Stimulated activated CD8-positive, alpha-beta memory T cell treated with anti-CD3 and anti-CD28 coated beads, Interleukin-15, amount 100 ng/mL, for 48 hours (primary cell): ENCODE measurements around the gene TXNRD1.
"Not testable (repeated sequence)": the region's sequence is repeated elsewhere in the genome, so short reads cannot be mapped to it uniquely, and the experiment has no call there.

Source experiments
- DNase-seq, 2 donors: peaks; one replicate each; pipeline ENCODE4 v3.0.0-alpha.2; 2020; ENCODE audit warnings: low read depth in 2 of 2

The TXNRD1 gene

GRCh38 chr12:104323899-104324298 is 108.3 kb downstream of the TXNRD1 start:
- no peak for DNase-seq

DNA sequence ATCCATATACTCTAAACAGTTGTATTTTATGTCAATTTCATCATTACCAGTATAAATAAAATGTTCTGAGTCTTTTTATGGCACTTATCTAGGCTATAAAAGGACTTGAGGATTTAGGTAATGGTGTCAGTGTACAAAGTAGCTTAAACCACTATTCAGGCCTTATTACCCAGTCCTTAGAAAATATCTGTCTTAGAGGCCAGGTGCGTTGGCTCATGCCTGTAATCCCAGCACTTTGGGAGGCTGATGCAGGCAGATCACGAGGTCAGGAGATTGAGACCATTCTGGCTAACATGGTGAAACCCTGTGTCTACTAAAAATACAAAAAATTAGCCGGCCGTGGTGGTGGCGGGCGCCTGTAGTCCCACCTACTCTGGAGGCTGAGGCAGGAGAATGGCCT is 112.7 kb downstream of the TXNRD1 start:
- DNase-seq = not testable (repeated sequence)

DNA sequence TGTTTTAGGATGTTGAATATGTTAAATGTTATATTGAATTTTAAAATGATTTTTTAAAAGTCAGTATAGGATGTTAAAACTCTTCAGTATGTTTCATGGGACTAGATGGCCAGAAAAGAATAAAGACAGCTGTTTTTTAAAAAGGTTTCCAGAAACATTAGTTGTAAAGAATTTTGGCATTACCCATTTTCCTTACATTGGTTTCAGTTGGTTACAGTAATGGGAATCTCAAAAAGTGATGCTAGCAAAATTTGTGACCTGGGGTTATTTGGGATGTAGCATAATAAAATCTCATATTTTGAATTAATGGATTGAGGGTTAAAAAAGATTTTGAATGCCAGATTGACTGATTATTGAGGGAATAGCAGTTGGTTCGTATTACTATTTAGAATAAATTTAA is 113.2 kb downstream of the TXNRD1 start:
- no peak for DNase-seq

GRCh38 chr12:104329707-104330532 is 114.3 kb downstream of the TXNRD1 start:
- no peak for DNase-seq

DNA sequence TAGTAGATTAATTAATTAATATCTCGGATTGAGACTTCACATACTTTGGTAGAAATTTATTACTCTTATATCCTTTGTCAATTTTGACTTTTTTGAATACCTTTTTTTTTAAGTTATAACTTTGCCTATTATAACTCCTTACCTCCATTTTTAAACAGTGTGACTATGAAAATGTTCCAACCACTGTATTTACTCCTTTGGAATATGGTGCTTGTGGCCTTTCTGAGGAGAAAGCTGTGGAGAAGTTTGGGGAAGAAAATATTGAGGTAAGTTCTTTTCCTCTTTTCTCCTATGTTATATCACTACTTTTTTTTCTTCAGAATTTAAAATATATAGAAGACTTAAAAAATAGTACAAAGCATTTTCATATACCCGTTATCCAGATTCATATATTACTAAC is 115.8 kb downstream of the TXNRD1 start:
- no peak for DNase-seq

DNA sequence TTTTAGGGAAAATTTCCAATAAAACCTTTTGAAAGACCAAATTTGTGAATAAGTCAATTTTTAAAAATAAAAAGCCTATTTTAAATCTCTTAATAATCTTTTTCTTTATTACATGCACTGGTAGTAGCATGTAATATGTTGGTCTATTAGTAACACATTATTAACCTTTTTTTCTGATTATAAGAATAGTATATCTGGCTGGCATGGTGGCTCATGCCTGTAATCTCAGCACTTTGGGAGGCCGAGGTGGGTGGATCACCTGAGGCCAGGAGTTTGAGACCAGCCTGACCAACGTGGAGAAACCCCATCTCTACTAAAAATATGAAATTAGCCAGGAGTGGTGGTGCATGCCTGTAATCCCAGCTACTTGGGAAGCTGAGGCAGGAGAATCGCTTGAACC is 116.7 kb downstream of the TXNRD1 start:
- not testable (repeated sequence) for DNase-seq

DNA sequence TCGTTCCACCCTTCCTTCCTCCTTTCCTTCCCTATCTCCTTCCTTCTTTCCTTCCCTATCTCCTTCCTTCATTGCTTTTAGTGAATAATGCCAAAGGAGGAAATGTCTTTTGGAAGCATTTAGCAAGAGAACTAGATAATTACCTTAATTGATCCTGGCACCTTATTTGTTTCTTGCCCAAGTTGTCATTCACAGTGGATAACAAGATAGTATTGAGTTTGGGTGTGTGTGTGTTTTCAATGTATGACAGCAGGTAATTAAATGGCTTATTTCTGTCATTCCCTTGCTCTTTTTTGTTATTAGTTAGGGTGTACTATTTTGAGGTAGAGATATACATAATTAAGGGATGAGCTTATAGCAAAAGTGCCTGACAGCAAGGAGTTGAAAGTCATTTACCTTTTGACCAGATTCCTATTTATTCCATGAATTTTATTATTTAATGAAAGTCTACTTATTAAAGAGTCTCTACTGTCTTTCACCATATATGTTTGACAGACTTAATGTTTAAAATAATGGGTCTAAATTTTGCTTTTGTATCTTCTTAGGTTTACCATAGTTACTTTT is 118.2 kb downstream of the TXNRD1 start:
- no peak for DNase-seq

DNA sequence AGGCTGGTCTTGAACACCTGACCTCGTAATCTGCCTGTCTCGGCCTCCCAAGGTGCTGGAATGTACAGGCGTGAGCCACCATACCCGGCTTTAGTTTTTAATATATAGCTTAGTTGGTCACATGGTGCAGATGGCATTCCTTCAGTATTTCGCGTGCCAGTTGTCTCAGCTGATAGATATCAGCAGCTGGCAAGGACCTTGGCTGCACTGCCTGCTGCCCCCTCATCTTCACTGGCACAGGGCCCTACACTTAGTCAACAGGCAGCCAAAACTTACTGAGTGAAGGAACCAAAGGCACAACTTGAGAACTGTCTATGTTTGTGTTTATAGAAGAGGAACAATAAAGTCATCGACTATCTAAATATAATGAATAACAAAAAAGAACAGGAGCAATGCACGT is 119.0 kb downstream of the TXNRD1 start:
- DNase-seq = no peak

DNA sequence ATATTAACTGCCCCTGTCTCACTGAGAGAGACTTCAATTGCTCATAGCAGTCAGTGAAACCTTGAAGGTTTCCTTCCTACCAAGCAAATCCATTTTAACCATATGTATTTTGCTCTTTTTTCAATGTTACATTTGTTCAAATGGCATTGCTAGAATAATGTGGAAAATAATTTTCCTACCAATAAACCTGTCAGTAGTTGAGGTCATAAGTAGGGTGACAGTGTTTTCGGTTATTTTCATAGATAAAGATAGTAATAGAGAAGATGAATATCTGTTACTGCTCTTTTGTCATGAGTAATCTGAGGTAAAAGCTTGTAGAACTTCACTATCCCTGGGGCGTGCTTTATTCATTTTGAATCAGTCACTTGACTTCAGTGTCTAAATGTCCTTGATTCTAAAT is 120.5 kb downstream of the TXNRD1 start:
- DNase-seq = no peak

GRCh38 chr12:104337030-104337558 is 121.5 kb downstream of the TXNRD1 start:
- no peak for DNase-seq

GRCh38 chr12:104339663-104340062 is 124.1 kb downstream of the TXNRD1 start:
- DNase-seq = no peak

DNA sequence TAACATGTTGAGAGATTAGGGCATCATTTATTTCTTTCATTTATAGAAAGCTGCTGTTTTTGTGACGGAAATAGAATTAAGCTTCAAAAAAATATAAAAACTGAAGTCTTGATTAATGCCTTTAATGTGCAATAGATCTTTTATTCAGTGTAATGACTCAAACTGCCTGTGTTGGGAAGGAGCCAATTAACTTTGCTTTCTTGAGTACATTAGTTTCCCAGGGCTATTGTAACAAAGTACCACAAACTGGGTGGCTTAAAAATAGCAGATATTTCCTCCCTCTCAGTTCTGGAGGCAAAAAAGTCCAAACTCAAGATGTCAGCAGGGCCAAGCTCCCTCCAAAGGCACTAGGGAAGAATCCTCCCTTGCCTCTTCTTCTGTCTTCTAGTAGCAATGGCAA is 124.6 kb downstream of the TXNRD1 start:
- DNase-seq = no peak

DNA sequence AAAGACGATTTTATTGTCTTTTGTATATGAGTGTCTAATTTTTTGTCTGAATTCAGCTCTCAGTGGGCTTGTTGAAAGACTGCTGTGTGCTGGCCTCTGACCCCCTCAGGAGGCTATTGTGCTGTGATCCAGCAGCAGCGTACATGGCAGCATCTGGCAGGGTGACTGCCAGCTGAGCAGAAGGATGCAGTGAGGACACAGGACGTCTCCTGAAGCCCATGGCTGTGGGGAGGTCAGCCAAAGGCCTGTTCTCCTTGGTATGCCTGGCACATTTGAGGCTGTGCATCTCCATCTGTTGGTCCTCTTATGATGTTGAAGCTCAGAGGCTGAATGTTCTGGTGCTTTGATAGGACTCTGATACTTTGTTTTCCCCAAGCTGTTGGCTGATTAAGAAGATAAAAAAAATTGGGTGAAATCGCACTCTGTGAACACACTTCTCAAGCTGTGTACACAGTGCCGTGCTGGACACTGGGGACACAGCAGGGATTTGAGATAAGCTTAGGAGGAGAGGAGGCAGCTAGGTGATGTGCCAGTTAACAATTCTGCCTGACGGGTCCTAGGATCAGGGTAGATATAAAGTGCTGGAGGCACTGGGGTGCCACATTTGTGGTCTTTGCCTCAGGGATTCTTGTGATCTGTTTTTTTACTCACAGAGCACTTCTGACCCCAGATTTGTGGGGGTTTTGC is 125.5 kb downstream of the TXNRD1 start:
- no peak for DNase-seq

- no peak for DNase-seq
Observed at GRCh38 chr12:104342147-104342546, 126.6 kb downstream of the TXNRD1 start.

- DNase-seq = no peak
Observed at GRCh38 chr12:104342635-104343249, 127.2 kb downstream of the TXNRD1 start.

DNA sequence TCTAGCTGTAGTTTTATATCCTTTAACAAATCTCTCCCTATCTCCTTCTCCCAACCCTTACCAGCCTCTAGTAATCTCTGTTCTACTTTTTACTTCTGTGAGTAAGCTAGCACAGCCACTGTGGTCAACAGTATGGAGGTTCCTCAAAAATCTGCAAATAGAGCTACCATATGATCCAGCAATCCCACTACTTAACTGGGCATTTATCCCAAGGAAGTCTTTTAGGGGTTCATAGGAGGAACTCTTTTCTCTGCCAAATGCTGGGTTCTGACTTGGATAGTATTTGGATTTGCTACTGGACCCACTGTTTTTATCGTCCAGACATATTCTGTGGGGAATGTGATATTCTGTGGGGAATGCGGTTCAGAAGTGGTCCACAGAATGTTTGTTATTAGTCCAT is 129.1 kb downstream of the TXNRD1 start:
- DNase-seq = no peak

- no peak for DNase-seq
Observed at GRCh38 chr12:104345234-104346066, 129.9 kb downstream of the TXNRD1 start.

DNA sequence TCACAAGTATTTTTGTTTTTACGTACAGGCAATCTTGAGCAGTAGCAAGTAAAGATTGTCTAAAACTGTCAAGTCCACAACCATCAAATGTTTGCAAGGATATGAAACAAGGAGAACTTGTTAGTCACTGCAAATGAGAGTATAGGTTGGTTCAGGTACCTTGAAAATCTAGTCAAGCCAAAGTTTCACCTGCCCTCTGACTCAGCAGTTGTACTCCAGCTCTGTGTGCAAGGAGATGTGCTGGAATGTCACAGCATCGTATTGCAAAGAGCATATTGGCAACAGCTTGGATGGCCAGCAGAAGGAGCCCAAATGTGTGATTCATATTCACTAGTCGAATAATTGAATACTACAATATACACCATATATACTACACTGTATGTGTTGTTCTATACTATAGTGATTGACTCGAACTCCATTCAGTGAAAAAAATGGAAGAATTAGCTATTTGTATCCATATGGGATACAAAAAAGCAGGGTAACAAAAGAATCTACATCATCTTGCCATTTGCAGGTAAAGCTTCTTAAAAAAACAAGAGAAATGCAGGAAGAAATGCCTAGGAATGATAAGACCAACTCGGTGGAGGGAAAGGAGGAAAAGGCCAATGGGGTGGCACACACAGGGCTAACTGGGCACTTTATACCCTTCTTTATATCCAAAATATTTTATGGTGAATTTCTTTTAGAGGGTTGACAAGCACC is 131.9 kb downstream of the TXNRD1 start:
- no peak for DNase-seq

GRCh38 chr12:104348283-104348993 is 132.9 kb downstream of the TXNRD1 start:
- DNase-seq = no peak

- no peak for DNase-seq
Observed at GRCh38 chr12:104348994-104349494, 133.5 kb downstream of the TXNRD1 start.
